HEK293 (cell line): ENCODE results near the gene ACVR1.

Experiments
- BCL11A ChIP-seq: fragments of 450-650 bp; formaldehyde crosslinking; IDR thresholded peaks from 2 replicates; pipeline ENCODE4 v1.5.1; 2016; ENCODE audit warnings: low read depth, missing biosample characterization, missing genetic modification characterization
- CTCF ChIP-seq: fragments of 450-650 bp; formaldehyde crosslinking; IDR thresholded peaks from 2 replicates; pipeline ENCODE4 v1.5.1; 2016; ENCODE audit warnings: missing biosample characterization, missing genetic modification characterization
- YY1 ChIP-seq: fragments of 450-650 bp; formaldehyde crosslinking; IDR thresholded peaks from 2 replicates; pipeline ENCODE4 v1.5.1; 2018; ENCODE audit warnings: missing biosample characterization, missing genetic modification characterization
- ZEB2 ChIP-seq: fragments of 450-650 bp; formaldehyde crosslinking; IDR thresholded peaks from 2 replicates; pipeline ENCODE4 v1.5.1; 2016; ENCODE audit warnings: missing biosample characterization, missing genetic modification characterization
- ZNF140 ChIP-seq: fragments of 450-650 bp; formaldehyde crosslinking; IDR thresholded peaks from 2 replicates; pipeline ENCODE4 v1.5.1; 2016; ENCODE audit warnings: missing biosample characterization, missing genetic modification characterization
- ZNF23 ChIP-seq: fragments of 450-650 bp; formaldehyde crosslinking; IDR thresholded peaks from 2 replicates; pipeline ENCODE4 v1.5.1; 2016; ENCODE audit warnings: missing biosample characterization, missing genetic modification characterization, borderline replicate concordance
- ZNF24 ChIP-seq: fragments of 450-650 bp; formaldehyde crosslinking; IDR thresholded peaks from 2 replicates; pipeline ENCODE4 v1.5.1; 2016; ENCODE audit warnings: missing biosample characterization, missing genetic modification characterization
- ZNF274 ChIP-seq, 2 experiments: fragments of 200-500 bp in 1 of 2; fragments of 450-650 bp in 1 of 2; sonication (Bioruptor generic) in 1 of 2; formaldehyde crosslinking in 1 of 2; IDR thresholded peaks; 2 replicates each; pipeline versions ENCODE4 v1.5.1 to v1.6.1; 2014 to 2016; ENCODE audit warnings: borderline replicate concordance in 1 of 2, inconsistent platforms in 1 of 2, low read length in 1 of 2, missing biosample characterization in 1 of 2, missing genetic modification characterization in 1 of 2
- ZNF776 ChIP-seq: fragments of 450-650 bp; formaldehyde crosslinking; IDR thresholded peaks from 2 replicates; pipeline ENCODE4 v1.5.0; 2017; ENCODE audit warnings: missing biosample characterization, missing genetic modification characterization, borderline replicate concordance
- ZNF792 ChIP-seq: fragments of 450-650 bp; formaldehyde crosslinking; IDR thresholded peaks from 2 replicates; pipeline ENCODE4 v1.5.1; 2016; ENCODE audit warnings: missing biosample characterization, missing genetic modification characterization
- ZSCAN30 ChIP-seq: fragments of 450-650 bp; IDR thresholded peaks from 2 replicates; pipeline ENCODE4 v1.5.1; 2018; ENCODE audit warnings: missing biosample characterization, mild to moderate bottlenecking, missing genetic modification characterization, moderate library complexity
- TF ChIP-seq, protein P1 (sequence below): fragments of 450-650 bp; formaldehyde crosslinking; IDR thresholded peaks from 2 replicates; pipeline ENCODE4 v1.5.1; 2016; ENCODE audit warnings: missing biosample characterization, missing genetic modification characterization

GRCh38 chr2:157836531-157836930 lies 39.6 kb downstream of the ACVR1 start:
- TF ChIP-seq, protein P1, sequence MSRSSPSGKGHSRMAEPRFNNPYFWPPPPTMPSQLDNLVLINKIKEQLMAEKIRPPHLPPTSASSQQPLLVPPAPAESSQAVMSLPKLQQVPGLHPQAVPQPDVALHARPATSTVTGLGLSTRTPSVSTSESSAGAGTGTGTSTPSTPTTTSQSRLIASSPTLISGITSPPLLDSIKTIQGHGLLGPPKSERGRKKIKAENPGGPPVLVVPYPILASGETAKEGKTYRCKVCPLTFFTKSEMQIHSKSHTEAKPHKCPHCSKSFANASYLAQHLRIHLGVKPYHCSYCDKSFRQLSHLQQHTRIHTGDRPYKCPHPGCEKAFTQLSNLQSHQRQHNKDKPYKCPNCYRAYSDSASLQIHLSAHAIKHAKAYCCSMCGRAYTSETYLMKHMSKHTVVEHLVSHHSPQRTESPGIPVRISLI (tag by site-specific recombination): no peak
- TF ChIP-seq CTCF (tag by site-specific recombination) (no peak), ZNF274 (IDR thresholded peaks at IDR 0.05; ENCODE audit: low read length) (no peak), ZNF274 (tag by site-specific recombination; IDR thresholded peaks at IDR 0.05; ENCODE audit: borderline replicate concordance) (no peak), ZEB2 (tag by site-specific recombination) (no peak), YY1 (tag by site-specific recombination) (no peak), ZNF140 (no peak), BCL11A (tag by site-specific recombination) (no peak), ZNF23 (tag by site-specific recombination) (no peak), ZNF776 (tag by site-specific recombination) (no peak), ZSCAN30 (tag by site-specific recombination) (no peak), ZNF792 (no peak), ZNF24 (tag by site-specific recombination) (no peak)
